H9 (cell line): ENCODE data around the gene NTN3. TPM values are rescaled to one million over a fixed set of nuclear protein-coding genes. Genes with fewer than 3 reads are reported as not detected.
A peak's percentile ranks its signal among the peaks of the same experiment; 100 is the strongest.

Experiments used
- DNase-seq: peaks from one replicate; pipeline ENCODE4 v3.0.0-alpha.2; 2017
- H2AFZ ChIP-seq: one replicate; pipeline ENCODE4 v1.6.1; 2013; ENCODE audit warnings: mild to moderate bottlenecking, low read length, control low read depth, moderate library complexity
- H2AK5ac ChIP-seq: 2 replicates; pipeline ENCODE4 v1.6.1; 2013; ENCODE audit warnings: low read length, control low read depth, mixed read lengths; ENCODE audit not compliant: insufficient read length
- H2BK120ac ChIP-seq: one replicate; pipeline ENCODE4 v1.6.1; 2013; ENCODE audit warnings: low read depth, mild to moderate bottlenecking, low read length, control low read depth, inconsistent platforms; ENCODE audit not compliant: poor library complexity, severe bottlenecking
- H2BK12ac ChIP-seq: 2 replicates; pipeline ENCODE4 v1.6.1; 2013; ENCODE audit warnings: low read length, control low read depth, mixed read lengths, low read depth; ENCODE audit not compliant: insufficient read length
- H2BK15ac ChIP-seq: 2 replicates; pipeline ENCODE4 v1.6.1; 2013; ENCODE audit warnings: low read depth, low read length, control low read depth
- H2BK20ac ChIP-seq: one replicate; pipeline ENCODE4 v1.6.1; 2013; ENCODE audit warnings: low read depth, mild to moderate bottlenecking, low read length, control low read depth, inconsistent platforms; ENCODE audit not compliant: poor library complexity, severe bottlenecking
- H2BK5ac ChIP-seq: 2 replicates; pipeline ENCODE4 v1.6.1; 2013; ENCODE audit warnings: low read length, control low read depth, mixed read lengths; ENCODE audit not compliant: insufficient read length
- H3K14ac ChIP-seq: 2 replicates; pipeline ENCODE4 v1.6.1; 2013; ENCODE audit warnings: low read length, control low read depth; ENCODE audit not compliant: insufficient read depth
- H3K18ac ChIP-seq: 2 replicates; pipeline ENCODE4 v1.6.1; 2013; ENCODE audit warnings: low read depth, mild to moderate bottlenecking, mixed read lengths, low read length, control low read depth; ENCODE audit not compliant: insufficient read length
- H3K23ac ChIP-seq: 2 replicates; pipeline ENCODE4 v1.6.1; 2013; ENCODE audit warnings: low read length, control low read depth, mixed read lengths, low read depth; ENCODE audit not compliant: insufficient read length
- H3K23me2 ChIP-seq: 2 replicates; pipeline ENCODE4 v1.6.1; 2013; ENCODE audit warnings: low read depth, mild to moderate bottlenecking, mixed read lengths, low read length, control low read depth; ENCODE audit not compliant: insufficient read length, poor library complexity, severe bottlenecking
- H3K27ac ChIP-seq: 2 replicates; pipeline ENCODE4 v1.5.1; 2013; ENCODE audit warnings: low read length, control low read depth, mixed read lengths, low read depth; ENCODE audit not compliant: insufficient read length
- H3K27me3 ChIP-seq: 2 replicates; pipeline ENCODE4 v1.6.1; 2013; ENCODE audit warnings: low read length, control low read depth, inconsistent platforms; ENCODE audit not compliant: insufficient read depth
- H3K4ac ChIP-seq: 2 replicates; pipeline ENCODE4 v1.6.1; 2013; ENCODE audit warnings: low read depth, mild to moderate bottlenecking, control low read depth, inconsistent platforms, low read length, moderate library complexity
- H3K4me1 ChIP-seq: 2 replicates; pipeline ENCODE4 v1.6.1; 2013; ENCODE audit warnings: low read length, control low read depth, inconsistent platforms; ENCODE audit not compliant: insufficient read depth
- H3K4me2 ChIP-seq: 2 replicates; pipeline ENCODE4 v1.6.1; 2013; ENCODE audit warnings: low read length, control low read depth, mixed read lengths; ENCODE audit not compliant: insufficient read length, insufficient read depth
- H3K56ac ChIP-seq: 2 replicates; pipeline ENCODE4 v1.6.1; 2013; ENCODE audit warnings: low read depth, mild to moderate bottlenecking, mixed read lengths, low read length, control low read depth; ENCODE audit not compliant: insufficient read length
- H3K79me1 ChIP-seq: 2 replicates; pipeline ENCODE4 v1.6.1; 2013; ENCODE audit warnings: low read depth, mild to moderate bottlenecking, moderate library complexity, low read length, control low read depth, inconsistent platforms; ENCODE audit not compliant: insufficient read depth, poor library complexity, severe bottlenecking
- H3K79me2 ChIP-seq: 2 replicates; pipeline ENCODE4 v1.6.1; 2013; ENCODE audit warnings: low read length, control low read depth, inconsistent platforms; ENCODE audit not compliant: insufficient read depth
- H3K9ac ChIP-seq: 2 replicates; pipeline ENCODE4 v1.6.1; 2013; ENCODE audit warnings: low read length, control low read depth, mixed read lengths; ENCODE audit not compliant: insufficient read length; ENCODE audit errors: extremely low read depth
- H3K9me3 ChIP-seq: one replicate; pipeline ENCODE4 v1.6.1; 2013; ENCODE audit warnings: low read depth, low read length, inconsistent platforms; ENCODE audit not compliant: control insufficient read depth
- H3T11ph ChIP-seq: one replicate; pipeline ENCODE4 v1.6.1; 2013; ENCODE audit warnings: mild to moderate bottlenecking, low read length, control low read depth, inconsistent platforms
- H4K20me1 ChIP-seq: one replicate; pipeline ENCODE4 v1.6.1; 2013; ENCODE audit not compliant: control insufficient read depth, insufficient read length, insufficient read depth
- H4K5ac ChIP-seq: 2 replicates; pipeline ENCODE4 v1.6.1; 2013; ENCODE audit warnings: low read depth, mild to moderate bottlenecking, mixed read lengths, low read length, control low read depth; ENCODE audit not compliant: insufficient read length
- H4K8ac ChIP-seq: replicated peaks from 2 replicates; pipeline ENCODE4 v1.6.1; 2013; ENCODE audit warnings: low read length, control low read depth, mixed read lengths, low read depth; ENCODE audit not compliant: insufficient read length
- H4K91ac ChIP-seq: 2 replicates; pipeline ENCODE4 v1.6.1; 2013; ENCODE audit warnings: low read depth, mild to moderate bottlenecking, moderate library complexity, mixed read lengths, low read length, control low read depth; ENCODE audit not compliant: insufficient read length
- H3K27ac Mint-ChIP-seq, 3 experiments: 2 replicates in 2 of 3; 3 replicates in 1 of 3; pipeline ENCODE4 v1.8.0; 2020 to 2021; ENCODE audit warnings: mixed read lengths in 3 of 3, mild to moderate bottlenecking in 1 of 3, moderate library complexity in 1 of 3
- H3K27me3 Mint-ChIP-seq: 2 replicates; pipeline ENCODE4 v1.8.0; 2021; ENCODE audit warnings: low read depth, mild to moderate bottlenecking, moderate library complexity, mixed read lengths
- H3K36me3 Mint-ChIP-seq, 3 experiments: 2 replicates in 2 of 3; 3 replicates in 1 of 3; pipeline ENCODE4 v1.8.0; 2020 to 2021; ENCODE audit warnings: low read depth in 3 of 3, mixed read lengths in 3 of 3; ENCODE audit not compliant: insufficient read depth in 1 of 3
- H3K4me1 Mint-ChIP-seq, 2 experiments: 2 replicates each; pipeline ENCODE4 v1.8.0; 2020; ENCODE audit warnings: mixed read lengths in 2 of 2
- H3K4me3 Mint-ChIP-seq, 2 experiments: 2 replicates in 1 of 2; 3 replicates in 1 of 2; pipeline ENCODE4 v1.8.0; 2020 to 2021; ENCODE audit warnings: mild to moderate bottlenecking in 2 of 2, mixed read lengths in 2 of 2, moderate library complexity in 1 of 2
- H3K9me3 Mint-ChIP-seq, 2 experiments: 2 replicates in 1 of 2; 3 replicates in 1 of 2; pipeline ENCODE4 v1.8.0; 2020; ENCODE audit warnings: mild to moderate bottlenecking in 2 of 2, mixed read lengths in 2 of 2, moderate library complexity in 1 of 2
- WGBS: extraction: QIAGEN DNeasy Blood & Tissue Kit; methylation state at CpG from one replicate; pipeline ENCODE4 v1.1.7; 2013; ENCODE audit warnings: missing lambda C conversion rate, low lambda C conversion rate, mixed read lengths; ENCODE audit not compliant: insufficient read length; ENCODE audit errors: extremely low coverage; 5-methylcytosine and 5-hydroxymethylcytosine counted together
- total RNA-seq: library from RNA; stranded (reverse); gene quantifications from 2 replicates; pipeline ENCODE4 v1.2.1, GENCODE V29; 2021
- TF ChIP-seq, protein P1 (sequence below): fragments of 200-600 bp; sonication (generic); conservative IDR thresholded peaks from 3 replicates; pipeline ENCODE4 v1.8.0; 2021; ENCODE audit warnings: antibody characterized with exemption, mild to moderate bottlenecking

Gene NTN3
- total RNA-seq, 1 experiment from 2014 or later = 1.3 TPM

DNA sequence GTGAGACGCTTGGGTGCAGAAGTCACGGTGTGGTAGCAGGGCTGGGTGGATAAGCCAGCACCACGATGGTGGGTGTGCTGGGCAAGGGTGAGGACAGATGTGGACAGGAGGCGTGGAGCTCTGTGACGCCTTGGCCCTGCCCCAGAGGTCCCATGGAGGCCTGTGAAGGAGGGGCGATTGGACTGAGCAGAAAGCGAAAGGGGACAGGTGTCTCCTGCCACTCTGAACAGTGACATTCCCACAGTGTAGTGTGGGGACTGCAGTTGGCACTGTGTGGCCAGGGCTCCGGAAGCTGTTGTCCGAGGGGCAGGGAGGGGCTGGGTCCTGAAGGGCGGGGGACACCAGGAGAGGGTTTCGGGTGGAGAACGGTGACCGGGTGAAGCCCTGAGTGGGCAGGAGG is 11.2 kb downstream of the NTN3 start:
- Histone ChIP-seq H3K79me1 (no peaks in the 10 kb centered on the region), H2BK20ac (no peak overlapping the region), H3K14ac (no peak overlapping the region), H2AK5ac (no peak overlapping the region), H3K27ac (no peak overlapping the region), H4K91ac (no peak overlapping the region), H3K18ac (no peak overlapping the region), H3T11ph (no peak overlapping the region), H4K20me1 (peaks cover 4% of the 10 kb centered on the region), H3K79me2 (no peaks in the 10 kb centered on the region; the same call in 1 of the 2 replicates), H3K9me3 (no peaks in the 10 kb centered on the region), H3K4me1 (no peaks in the 10 kb centered on the region), H3K4ac (no peak overlapping the region), H3K4me2 (no peak overlapping the region), H3K9ac (no peak overlapping the region), H2BK15ac (no peak overlapping the region), H3K56ac (no peak overlapping the region), H4K5ac (no peak overlapping the region), H2AFZ (no peak overlapping the region), H4K8ac (no peak overlapping the region), H2BK12ac (no peak overlapping the region), H3K23ac (no peak overlapping the region), H3K23me2 (no peaks in the 10 kb centered on the region), H2BK120ac (no peak overlapping the region), H2BK5ac (no peak overlapping the region), H3K27me3 (no peaks in the 10 kb centered on the region)
- Mint-ChIP-seq H3K4me1 (peaks cover 8 to 12% of the 10 kb centered on the region in 2 experiments), H3K9me3 (no peaks in the 10 kb centered on the region), H3K27me3 (peaks cover 4% of the 10 kb centered on the region; the same call in 1 of the 2 replicates), H3K4me3 (no peak overlapping the region), H3K36me3 (no peaks in the 10 kb centered on the region; a peak in 1 of 7 replicates), H3K27ac (peak overlapping the region in 1 of 3 experiments; percentile 91; a peak in 2 of 7 replicates)
- no peak for DNase-seq
- WGBS = no CpG with 5 or more reads among the region's 13 CpGs
- TF ChIP-seq, protein P1, sequence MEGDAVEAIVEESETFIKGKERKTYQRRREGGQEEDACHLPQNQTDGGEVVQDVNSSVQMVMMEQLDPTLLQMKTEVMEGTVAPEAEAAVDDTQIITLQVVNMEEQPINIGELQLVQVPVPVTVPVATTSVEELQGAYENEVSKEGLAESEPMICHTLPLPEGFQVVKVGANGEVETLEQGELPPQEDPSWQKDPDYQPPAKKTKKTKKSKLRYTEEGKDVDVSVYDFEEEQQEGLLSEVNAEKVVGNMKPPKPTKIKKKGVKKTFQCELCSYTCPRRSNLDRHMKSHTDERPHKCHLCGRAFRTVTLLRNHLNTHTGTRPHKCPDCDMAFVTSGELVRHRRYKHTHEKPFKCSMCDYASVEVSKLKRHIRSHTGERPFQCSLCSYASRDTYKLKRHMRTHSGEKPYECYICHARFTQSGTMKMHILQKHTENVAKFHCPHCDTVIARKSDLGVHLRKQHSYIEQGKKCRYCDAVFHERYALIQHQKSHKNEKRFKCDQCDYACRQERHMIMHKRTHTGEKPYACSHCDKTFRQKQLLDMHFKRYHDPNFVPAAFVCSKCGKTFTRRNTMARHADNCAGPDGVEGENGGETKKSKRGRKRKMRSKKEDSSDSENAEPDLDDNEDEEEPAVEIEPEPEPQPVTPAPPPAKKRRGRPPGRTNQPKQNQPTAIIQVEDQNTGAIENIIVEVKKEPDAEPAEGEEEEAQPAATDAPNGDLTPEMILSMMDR = no peak
